HepG2 (cell line): Measurements from ENCODE around the gene ZNF544.

Source experiments
- CREM ChIP-seq, 2 experiments: sonication (generic) in 1 of 2; formaldehyde crosslinking in 1 of 2; IDR thresholded peaks; 2 replicates each; pipeline versions ENCODE4 v1.4.0 to v1.6.1; 2016 to 2020; ENCODE audit warnings: antibody characterized with exemption in 1 of 2, mild to moderate bottlenecking in 1 of 2, missing genetic modification reagents in 1 of 2
- KDM1A ChIP-seq: IDR thresholded peaks from 2 replicates; pipeline ENCODE4 v1.6.1; 2016; ENCODE audit warnings: missing compliant biosample characterization
- TP53 ChIP-seq: sonication (generic); formaldehyde crosslinking; conservative IDR thresholded peaks from 2 replicates; pipeline ENCODE4 v1.4.0; 2020; ENCODE audit warnings: missing genetic modification reagents
- TF ChIP-seq, protein P1 (sequence below): sonication (generic); formaldehyde crosslinking; IDR thresholded peaks from 2 replicates; pipeline ENCODE4 v1.4.0; 2020; ENCODE audit warnings: missing genetic modification reagents

DNA sequence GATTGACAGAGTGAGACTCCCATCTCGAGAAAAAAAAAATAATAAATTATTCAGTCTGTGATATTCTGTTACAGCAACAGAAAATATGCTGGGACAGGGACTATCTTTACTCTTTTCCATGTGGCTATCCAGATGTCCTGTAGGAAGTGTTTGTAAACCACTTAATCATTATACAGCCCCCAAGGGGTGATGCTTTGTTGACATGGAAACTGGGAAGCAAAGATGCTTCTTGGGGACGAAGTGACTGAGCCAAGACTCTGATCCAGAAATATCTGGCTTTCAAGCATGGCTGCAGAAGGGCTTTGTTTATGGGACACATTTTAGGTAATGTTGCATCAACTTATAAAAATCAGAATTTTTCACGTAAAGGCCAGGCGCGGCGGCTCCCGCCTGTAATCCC, 55.5 kb downstream of the ZNF544 start:
- TF ChIP-seq CREM (IDR thresholded peaks at IDR 0.05) (no peak), CREM (CRISPR knock-in tag; IDR thresholded peaks at IDR 0.05) (no peak), KDM1A (CRISPR knock-in tag) (no peak), TP53 (no peak)
- TF ChIP-seq, protein P1, sequence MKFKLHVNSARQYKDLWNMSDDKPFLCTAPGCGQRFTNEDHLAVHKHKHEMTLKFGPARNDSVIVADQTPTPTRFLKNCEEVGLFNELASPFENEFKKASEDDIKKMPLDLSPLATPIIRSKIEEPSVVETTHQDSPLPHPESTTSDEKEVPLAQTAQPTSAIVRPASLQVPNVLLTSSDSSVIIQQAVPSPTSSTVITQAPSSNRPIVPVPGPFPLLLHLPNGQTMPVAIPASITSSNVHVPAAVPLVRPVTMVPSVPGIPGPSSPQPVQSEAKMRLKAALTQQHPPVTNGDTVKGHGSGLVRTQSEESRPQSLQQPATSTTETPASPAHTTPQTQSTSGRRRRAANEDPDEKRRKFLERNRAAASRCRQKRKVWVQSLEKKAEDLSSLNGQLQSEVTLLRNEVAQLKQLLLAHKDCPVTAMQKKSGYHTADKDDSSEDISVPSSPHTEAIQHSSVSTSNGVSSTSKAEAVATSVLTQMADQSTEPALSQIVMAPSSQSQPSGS = no peak
